Measurements from ENCODE around the gene EFL1. TPM values are rescaled to one million over a fixed set of nuclear protein-coding genes. Genes with fewer than 3 reads are reported as not detected.
"Not testable (repeated sequence)": the region's sequence is repeated elsewhere in the genome, so short reads cannot be mapped to it uniquely, and the experiment has no call there.

Gene EFL1
- total and polyA plus RNA-seq, 11 donors = 3.5 to 19.2 (median 15.6) TPM

DNA sequence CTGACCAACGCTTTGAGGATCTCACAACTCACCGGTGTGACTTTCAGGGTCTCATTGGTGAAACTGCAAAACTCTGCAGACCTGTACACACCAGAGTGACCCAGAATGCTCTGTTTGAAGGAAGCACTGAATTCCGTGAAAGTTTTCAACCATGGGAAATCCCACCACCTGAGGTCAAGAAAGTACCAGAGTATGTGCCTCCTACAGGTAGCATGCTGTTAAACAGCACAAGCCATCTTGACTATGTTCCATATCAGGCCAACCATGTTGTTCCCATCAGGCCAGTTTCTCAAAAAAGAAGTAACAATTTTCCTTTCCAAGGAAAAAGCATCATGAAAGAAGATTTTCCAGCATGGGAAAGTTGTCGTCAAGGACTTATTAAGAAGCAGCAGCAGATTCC is 19.9 kb upstream of the EFL1 start:
- H3K4me3 ChIP-seq; H3K36me3 ChIP-seq; ATAC-seq; H3K27me3 ChIP-seq; H3K27ac ChIP-seq; intact Hi-C loops (cut with DNase I); H3K4me1 ChIP-seq; DNase-seq; H3K9me3 ChIP-seq: not testable (repeated sequence)
- 82 to 90% (median 89%) methylated on average over 4 of the region's 4 CpGs for WGBS, 4 donors

- H3K36me3 ChIP-seq; H3K27me3 ChIP-seq; H3K4me1 ChIP-seq; DNase-seq; H3K4me3 ChIP-seq; intact Hi-C loops (cut with DNase I); H3K27ac ChIP-seq: not testable (repeated sequence)
- peak in 2 of 4 donors; percentile 42 to 59 for ATAC-seq
- H3K9me3 ChIP-seq = peaks cover 0 to 14% (median 4%) of the 10 kb centered on the region in 12 donors
- TF ChIP-seq CTCF (IDR thresholded peaks at IDR 0.05) = peak in 9 of 12 donors; percentile 3 to 41 (median 30)
Observed at GRCh38 chr15:82281276-82281675, 18.7 kb upstream of the EFL1 start.

DNA sequence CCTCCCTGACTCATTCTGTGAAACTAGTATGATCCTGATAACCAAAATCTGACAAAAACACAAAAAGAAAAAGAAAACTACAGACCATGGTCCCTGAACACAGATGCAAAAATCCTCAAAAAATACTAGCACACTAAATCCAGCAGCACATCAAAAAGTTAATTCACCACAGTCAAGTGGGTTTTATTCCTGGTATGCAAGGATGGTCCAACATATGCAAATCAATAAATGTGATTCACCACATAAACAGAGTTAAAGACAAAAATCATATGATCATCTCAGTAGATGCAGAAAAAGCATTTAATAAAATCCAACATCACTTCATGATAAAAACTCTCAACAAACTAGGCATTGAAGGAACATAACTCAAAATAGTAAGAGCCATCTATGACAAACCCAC is 12.9 kb upstream of the EFL1 start:
- H3K27me3 ChIP-seq = no peaks in the 10 kb centered on the region
- H3K4me1 ChIP-seq = no peaks in the 10 kb centered on the region
- intact Hi-C loops (cut with DNase I) = no loop called here
- H3K9me3 ChIP-seq = peaks cover 0 to 27% (median 8%) of the 10 kb centered on the region in 12 donors
- no peaks in the 10 kb centered on the region for H3K36me3 ChIP-seq
- ATAC-seq = no peak
- TF ChIP-seq CTCF (IDR thresholded peaks at IDR 0.05) (no peak), POLR2A (IDR thresholded peaks at IDR 0.05) (no peak)
- H3K27ac ChIP-seq = no peak overlapping the region
- DNase-seq = no peak
- H3K4me3 ChIP-seq = no peak overlapping the region

DNA sequence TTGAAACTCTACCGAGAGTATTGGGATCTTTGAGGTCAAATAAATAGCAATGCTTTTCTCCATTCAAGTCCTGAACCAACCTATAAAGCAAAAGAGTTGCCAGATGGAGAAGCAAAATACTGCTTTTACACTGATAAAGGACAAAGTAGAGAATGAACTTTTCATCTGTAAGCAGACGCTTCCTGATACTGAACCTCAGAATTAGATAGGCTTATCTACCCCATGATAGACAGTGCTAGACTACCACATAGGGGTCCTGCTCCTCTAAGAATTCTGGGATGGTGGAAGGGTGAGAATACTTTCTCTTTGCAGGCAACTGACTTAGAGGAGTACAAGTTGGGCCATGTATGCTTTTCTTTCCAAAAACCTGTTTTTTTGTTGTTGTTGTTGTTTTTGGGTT is 9.6 kb upstream of the EFL1 start:
- DNase-seq (no peak), ATAC-seq (no peak)
- Histone ChIP-seq H3K27me3 (no peaks in the 10 kb centered on the region), H3K4me3 (no peak overlapping the region), H3K4me1 (no peaks in the 10 kb centered on the region), H3K36me3 (no peaks in the 10 kb centered on the region), H3K27ac (no peak overlapping the region), H3K9me3 (peaks cover 0 to 21% (median 7%) of the 10 kb centered on the region in 12 donors)
- 71 to 81% (median 73%) methylated on average over 2 of the region's 2 CpGs for WGBS, 4 donors
- intact Hi-C loops (cut with DNase I) = no loop called here
- TF ChIP-seq CTCF (IDR thresholded peaks at IDR 0.05) (no peak), POLR2A (IDR thresholded peaks at IDR 0.05) (no peak)

GRCh38 chr15:82268454-82268853 is 5.9 kb upstream of the EFL1 start:
- WGBS, 4 donors = 3 to 28% (median 16%) methylated on average over 2 of the region's 2 CpGs
- DNase-seq; H3K27ac ChIP-seq; H3K9me3 ChIP-seq; H3K4me3 ChIP-seq; ATAC-seq; H3K36me3 ChIP-seq; H3K27me3 ChIP-seq; intact Hi-C loops (cut with DNase I): not testable (repeated sequence)
- peaks cover 0 to 11% (median 4%) of the 10 kb centered on the region in 12 donors for H3K4me1 ChIP-seq

DNA sequence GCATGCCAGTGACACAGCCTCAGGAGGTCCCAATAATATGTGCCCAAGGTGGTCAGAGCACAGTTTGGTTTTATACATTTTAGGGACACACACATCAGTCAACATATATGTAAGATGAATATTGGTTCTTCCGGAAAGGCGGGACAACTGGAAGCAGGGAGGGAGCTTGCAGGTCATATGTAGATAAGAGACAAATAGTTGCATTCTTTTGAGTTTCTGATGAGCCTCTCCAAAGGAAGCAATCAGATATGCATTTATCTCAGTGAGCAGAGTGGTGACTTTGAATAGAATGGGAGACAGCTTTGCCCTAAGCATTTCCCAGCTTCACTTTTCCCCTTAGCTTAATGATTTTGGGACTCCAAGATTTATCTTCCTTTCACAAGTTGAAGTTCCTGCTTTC is 4.6 kb upstream of the EFL1 start:
- ATAC-seq; H3K4me3 ChIP-seq; H3K27ac ChIP-seq; intact Hi-C loops (cut with DNase I); H3K36me3 ChIP-seq; H3K27me3 ChIP-seq; H3K9me3 ChIP-seq; DNase-seq: not testable (repeated sequence)
- WGBS, 4 donors = 61 to 76% (median 66%) methylated on average over 2 of the region's 2 CpGs
- H3K4me1 ChIP-seq = peaks cover 0 to 17% (median 7%) of the 10 kb centered on the region in 12 donors

Measured in heart left ventricle (tissue), 16 donors.